GM12874 (cell line): ENCODE data around the gene NDUFV2.

Experiments
- TF ChIP-seq, protein P1 (sequence below): IDR thresholded peaks from 2 replicates; pipeline ENCODE4 v1.5.1; 2011; ENCODE audit warnings: low read depth, mild to moderate bottlenecking, control low read depth, low read length, moderate library complexity; ENCODE audit not compliant: insufficient read depth

Gene NDUFV2

GRCh38 chr18:9123520-9123919, 21.0 kb downstream of the NDUFV2 start:
- TF ChIP-seq, protein P1, sequence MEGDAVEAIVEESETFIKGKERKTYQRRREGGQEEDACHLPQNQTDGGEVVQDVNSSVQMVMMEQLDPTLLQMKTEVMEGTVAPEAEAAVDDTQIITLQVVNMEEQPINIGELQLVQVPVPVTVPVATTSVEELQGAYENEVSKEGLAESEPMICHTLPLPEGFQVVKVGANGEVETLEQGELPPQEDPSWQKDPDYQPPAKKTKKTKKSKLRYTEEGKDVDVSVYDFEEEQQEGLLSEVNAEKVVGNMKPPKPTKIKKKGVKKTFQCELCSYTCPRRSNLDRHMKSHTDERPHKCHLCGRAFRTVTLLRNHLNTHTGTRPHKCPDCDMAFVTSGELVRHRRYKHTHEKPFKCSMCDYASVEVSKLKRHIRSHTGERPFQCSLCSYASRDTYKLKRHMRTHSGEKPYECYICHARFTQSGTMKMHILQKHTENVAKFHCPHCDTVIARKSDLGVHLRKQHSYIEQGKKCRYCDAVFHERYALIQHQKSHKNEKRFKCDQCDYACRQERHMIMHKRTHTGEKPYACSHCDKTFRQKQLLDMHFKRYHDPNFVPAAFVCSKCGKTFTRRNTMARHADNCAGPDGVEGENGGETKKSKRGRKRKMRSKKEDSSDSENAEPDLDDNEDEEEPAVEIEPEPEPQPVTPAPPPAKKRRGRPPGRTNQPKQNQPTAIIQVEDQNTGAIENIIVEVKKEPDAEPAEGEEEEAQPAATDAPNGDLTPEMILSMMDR = no peak

- TF ChIP-seq, protein P1 = no peak
These were observed 22.3 kb downstream of the NDUFV2 start for GRCh38 chr18:9124824-9125223.

GRCh38 chr18:9126337-9126736, 23.8 kb downstream of the NDUFV2 start:
- TF ChIP-seq, protein P1 = no peak

DNA sequence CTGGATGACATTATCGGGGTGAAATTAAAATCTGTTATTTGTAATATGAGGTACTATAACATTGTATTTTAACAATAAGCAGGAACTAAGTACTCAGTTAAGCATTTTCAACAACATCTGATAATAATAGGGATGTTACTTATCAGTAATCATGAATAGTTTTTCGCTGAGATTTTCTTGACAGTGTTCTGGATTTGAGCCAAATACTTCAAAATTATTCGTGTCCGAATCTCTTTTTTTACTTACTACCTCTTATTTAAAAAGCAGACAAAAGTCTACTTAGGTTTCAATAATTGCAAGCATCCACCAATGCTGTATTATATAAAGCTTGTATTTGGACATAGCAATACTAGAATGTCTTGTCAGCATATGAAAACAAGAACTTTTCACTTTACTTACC, 27.7 kb downstream of the NDUFV2 start:
- TF ChIP-seq, protein P1 = no peak

DNA sequence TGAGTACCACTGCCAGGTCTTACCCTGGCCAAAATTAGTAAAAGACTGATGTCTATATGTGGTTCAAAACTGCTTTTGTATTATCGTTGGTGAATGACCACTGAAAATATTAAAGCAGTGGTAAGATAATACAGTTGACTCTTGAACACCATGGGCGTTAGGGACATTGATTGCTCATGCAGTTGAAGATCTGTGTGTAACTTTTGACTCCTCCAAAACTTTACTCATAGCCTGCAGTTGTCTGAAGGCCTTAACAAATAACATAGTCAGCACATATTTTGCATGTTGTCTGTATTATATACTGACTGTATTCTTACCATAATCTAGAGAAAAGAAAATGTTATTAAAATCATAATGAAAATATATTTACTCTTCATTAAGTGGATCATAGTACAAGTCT, 28.3 kb downstream of the NDUFV2 start:
- TF ChIP-seq, protein P1 = no peak

- TF ChIP-seq, protein P1 = no peak
These were observed 30.1 kb downstream of the NDUFV2 start for GRCh38 chr18:9132628-9133027.

GRCh38 chr18:9133225-9133624, 30.7 kb downstream of the NDUFV2 start:
- TF ChIP-seq, protein P1 = no peak
